Lower lobe of right lung (tissue), 2 donors: ENCODE results near the gene NFYC. TPM values are rescaled to one million over a fixed set of nuclear protein-coding genes. Genes with fewer than 3 reads are reported as not detected.

Experiments
- ATAC-seq, 2 donors: fragments of 200-7000 bp; cut with Tn5 transposase; one replicate each; pipeline ENCODE4 v1.9.1; 2020 to 2022; ENCODE audit warnings: mild to moderate bottlenecking in 2 of 2, moderate library complexity in 2 of 2
- DNase-seq: peaks from one replicate; pipeline ENCODE4 v3.0.0-alpha.2; 2020
- H3K27ac ChIP-seq: fragments of 200-600 bp; one replicate; pipeline ENCODE4 v1.8.0; 2022
- H3K27me3 ChIP-seq: fragments of 200-600 bp; one replicate; pipeline ENCODE4 v1.8.0; 2022; ENCODE audit warnings: low read depth
- H3K36me3 ChIP-seq: fragments of 200-600 bp; one replicate; pipeline ENCODE4 v1.8.0; 2022; ENCODE audit warnings: mild to moderate bottlenecking
- H3K4me1 ChIP-seq: fragments of 200-600 bp; one replicate; pipeline ENCODE4 v1.8.0; 2022
- H3K4me3 ChIP-seq: fragments of 200-600 bp; one replicate; pipeline ENCODE4 v1.8.0; 2022; ENCODE audit warnings: mild to moderate bottlenecking
- H3K9me3 ChIP-seq: fragments of 200-600 bp; one replicate; pipeline ENCODE4 v1.8.0; 2022
- CTCF ChIP-seq: fragments of 200-600 bp; IDR thresholded peaks from one replicate; pipeline ENCODE4 v1.8.0; 2022; ENCODE audit warnings: antibody characterized with exemption, mild to moderate bottlenecking
- intact Hi-C: fragments of 100-400 bp; cut with DNase I; formaldehyde crosslinking; loops from one replicate; pipeline ENCODE4 v1.11.0; 2022
- total RNA-seq: library from RNA; stranded (reverse); fragmentation: NEBNext Ultra II Directional; extraction: Animal tissue kit (Norgen Biotek cat#: 25700); gene quantifications from one replicate; pipeline ENCODE4 v1.2.1, GENCODE V29; 2021
- donor health status: DM: no; HTN: yes; CAD: no; lungs with severe emphysema.

The NFYC gene
- total RNA-seq, 1 donor from 2014 or later: 54.2 TPM

GRCh38 chr1:40684669-40685068 lies 6.8 kb upstream of the NFYC start:
- DNase-seq (no peak), ATAC-seq (no peak)
- no peaks in the 10 kb centered on the region for H3K27me3 ChIP-seq
- intact Hi-C loops: no loop called here
- H3K36me3 ChIP-seq: no peaks in the 10 kb centered on the region
- no peak overlapping the region for H3K27ac ChIP-seq
- no peak overlapping the region for H3K4me3 ChIP-seq
- TF ChIP-seq CTCF: no peak
- H3K9me3 ChIP-seq: no peaks in the 10 kb centered on the region
- H3K4me1 ChIP-seq: no peaks in the 10 kb centered on the region

- Histone ChIP-seq H3K9me3 (no peaks in the 10 kb centered on the region), H3K4me3 (no peak overlapping the region), H3K27ac (no peak overlapping the region), H3K36me3 (no peaks in the 10 kb centered on the region), H3K27me3 (no peaks in the 10 kb centered on the region), H3K4me1 (peaks cover 6% of the 10 kb centered on the region)
- no peak for TF ChIP-seq CTCF
- no peak for ATAC-seq
- intact Hi-C loops: no loop called here
- no peak for DNase-seq
Measured at GRCh38 chr1:40687059-40687458, 4.4 kb upstream of the NFYC start.

- DNase-seq: no peak
- H3K4me3 ChIP-seq: no peak overlapping the region
Measured at GRCh38 chr1:40687661-40688060, 3.8 kb upstream of the NFYC start.

GRCh38 chr1:40689737-40690136 lies 1.8 kb upstream of the NFYC start:
- Histone ChIP-seq H3K36me3 (no peaks in the 10 kb centered on the region), H3K4me3 (no peak overlapping the region), H3K27me3 (no peaks in the 10 kb centered on the region), H3K4me1 (peaks cover 31% of the 10 kb centered on the region), H3K9me3 (no peaks in the 10 kb centered on the region), H3K27ac (no peak overlapping the region)
- ATAC-seq (no peak), DNase-seq (no peak)
- intact Hi-C loops: no loop called here
- TF ChIP-seq CTCF: no peak

More at GRCh38 chr1:40687661-40688060, 3.8 kb upstream of the NFYC start:
- H3K4me1 ChIP-seq: peaks cover 11% of the 10 kb centered on the region
- no peaks in the 10 kb centered on the region for H3K9me3 ChIP-seq
- intact Hi-C loops: no loop called here
- no peak for ATAC-seq
- H3K36me3 ChIP-seq: no peaks in the 10 kb centered on the region
- no peaks in the 10 kb centered on the region for H3K27me3 ChIP-seq
- no peak for TF ChIP-seq CTCF
- no peak overlapping the region for H3K27ac ChIP-seq

GRCh38 chr1:40690771-40691537 lies 550 bp upstream of the NFYC start:
- no peaks in the 10 kb centered on the region for H3K9me3 ChIP-seq
- peak overlapping the region; percentile 100 for H3K27ac ChIP-seq
- ATAC-seq: no peak
- intact Hi-C loops: no loop called here
- no peaks in the 10 kb centered on the region for H3K27me3 ChIP-seq
- H3K4me1 ChIP-seq: peaks cover 31% of the 10 kb centered on the region
- H3K4me3 ChIP-seq: peak overlapping the region; percentile 88
- DNase-seq: no peak
- no peaks in the 10 kb centered on the region for H3K36me3 ChIP-seq
- no peak for TF ChIP-seq CTCF
